Stimulated activated CD4-positive, alpha-beta T cell treated with anti-CD3 and anti-CD28 coated beads, Interleukin-2, amount 100 ng/mL, for 24 hours (primary cell): ENCODE measurements around the gene TUBGCP6.
A peak's percentile ranks its signal among the peaks of the same experiment; 100 is the strongest.

Experiments
- DNase-seq, 2 donors: peaks; one replicate each; pipeline ENCODE4 v3.0.0-alpha.2; 2020

The TUBGCP6 gene

GRCh38 chr22:50244420-50245213 lies at the start of gene TUBGCP6:
TUBGCP6 (minus strand) TSS chr22:50245023; CDS start chr22:50244459, 564 bp downstream.
- DNase-seq = peak; percentile 93 to 95

GRCh38 chr22:50294319-50294656 lies 49.5 kb upstream of the TUBGCP6 start:
- no peak for DNase-seq

GRCh38 chr22:50293441-50294318 lies 48.9 kb upstream of the TUBGCP6 start:
- DNase-seq = no peak

GRCh38 chr22:50292643-50293440 lies 48.0 kb upstream of the TUBGCP6 start:
- DNase-seq = no peak

GRCh38 chr22:50289942-50290630 lies 45.3 kb upstream of the TUBGCP6 start:
- no peak for DNase-seq

GRCh38 chr22:50289151-50289941 lies 44.5 kb upstream of the TUBGCP6 start:
- DNase-seq = no peak

GRCh38 chr22:50287731-50288130 lies 42.9 kb upstream of the TUBGCP6 start:
- DNase-seq = no peak

- no peak for DNase-seq
Measured at GRCh38 chr22:50286701-50287318, 42.0 kb upstream of the TUBGCP6 start.

GRCh38 chr22:50286275-50286674 lies 41.5 kb upstream of the TUBGCP6 start:
- no peak for DNase-seq

- DNase-seq = no peak
Measured at GRCh38 chr22:50285568-50286229, 40.9 kb upstream of the TUBGCP6 start.

GRCh38 chr22:50284479-50284878 lies 39.7 kb upstream of the TUBGCP6 start:
- no peak for DNase-seq

GRCh38 chr22:50283821-50284220 lies 39.0 kb upstream of the TUBGCP6 start:
- DNase-seq = no peak

GRCh38 chr22:50282361-50283155 lies 37.7 kb upstream of the TUBGCP6 start:
- no peak for DNase-seq

GRCh38 chr22:50281957-50282356 lies 37.1 kb upstream of the TUBGCP6 start:
- DNase-seq = no peak

- no peak for DNase-seq
Measured at GRCh38 chr22:50281384-50281760, 36.5 kb upstream of the TUBGCP6 start.

- DNase-seq = no peak
Measured at GRCh38 chr22:50280708-50281383, 36.0 kb upstream of the TUBGCP6 start.

- no peak for DNase-seq
Measured at GRCh38 chr22:50280022-50280707, 35.3 kb upstream of the TUBGCP6 start.

GRCh38 chr22:50278956-50279619 lies 34.3 kb upstream of the TUBGCP6 start:
- DNase-seq = no peak
